HG02852 (cell line): ENCODE results near the gene RHNO1.

Experiments used
- ATAC-seq: cut with Tn5 transposase; IDR thresholded peaks from one replicate; pipeline ENCODE4 v1.9.1; 2021; ENCODE audit warnings: mild to moderate bottlenecking, moderate library complexity; ENCODE audit not compliant: unreplicated experiment

Gene RHNO1

DNA sequence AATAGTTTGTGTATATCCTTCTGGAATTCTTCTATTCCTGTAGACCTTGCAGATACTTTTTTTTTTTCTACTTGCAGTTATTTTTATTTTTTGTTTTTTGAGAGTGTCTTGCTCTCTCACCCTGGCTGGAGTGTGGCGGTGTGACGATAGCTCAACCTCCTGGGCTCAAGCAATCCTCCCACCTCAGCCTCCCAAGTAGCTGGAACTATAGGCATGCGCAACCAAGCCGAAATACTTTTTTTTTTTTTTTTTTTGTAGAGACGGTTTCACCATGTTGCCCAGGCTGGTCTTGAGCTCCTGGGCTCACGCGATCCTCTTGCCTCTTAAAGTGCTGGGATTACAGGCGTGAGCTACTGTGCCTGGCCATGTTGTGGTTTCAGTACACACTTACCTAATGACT lies 23.6 kb downstream of the RHNO1 start:
- no peak for ATAC-seq

DNA sequence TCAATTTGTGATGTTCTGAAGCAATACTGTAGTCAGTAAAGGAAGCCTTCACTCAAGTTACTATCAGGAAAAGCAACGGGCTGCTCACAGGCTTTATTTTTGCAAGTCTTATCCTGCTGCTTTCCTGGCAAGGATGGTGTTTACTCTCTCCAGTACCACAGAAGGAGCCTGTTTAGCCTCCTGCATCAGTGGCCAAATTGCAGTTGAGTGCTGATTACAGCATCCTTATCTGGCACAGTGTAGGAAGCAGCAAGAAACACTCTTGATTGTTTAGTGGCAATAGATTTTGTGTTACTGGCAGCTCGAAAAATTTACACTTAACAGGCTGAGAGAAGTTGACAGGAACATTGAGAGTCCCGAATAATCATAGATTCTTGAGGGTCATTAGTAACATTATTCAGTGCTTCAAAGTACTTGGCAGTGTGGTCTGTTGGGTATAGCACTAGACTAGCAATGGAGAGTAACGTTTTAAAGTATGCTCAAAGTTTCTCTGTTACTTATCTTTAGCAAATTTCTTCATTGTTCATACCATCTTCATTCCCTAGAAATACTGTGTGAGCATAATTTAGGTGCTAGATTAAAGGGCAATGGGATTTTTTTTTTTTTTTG lies 25.4 kb downstream of the RHNO1 start:
- ATAC-seq = no peak

DNA sequence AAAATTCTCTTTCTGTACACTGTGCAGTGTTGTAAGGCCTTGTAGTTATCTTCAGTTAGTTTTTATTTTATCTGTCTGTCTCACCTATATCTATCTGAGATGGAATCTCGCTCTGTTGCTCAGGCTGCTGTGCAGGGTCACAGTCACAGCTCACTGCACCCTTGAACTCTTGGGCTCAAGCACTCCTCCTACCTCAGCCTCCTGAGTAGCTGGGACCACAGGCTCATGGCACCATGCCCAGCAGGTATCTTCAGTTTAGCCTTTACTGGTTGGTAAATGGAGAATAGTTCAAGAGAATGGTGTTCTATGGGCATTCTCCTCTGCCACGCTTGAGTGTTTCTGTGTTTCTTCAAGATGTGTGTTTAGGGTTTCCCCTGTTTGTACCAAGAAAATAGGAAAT lies 27.2 kb downstream of the RHNO1 start:
- no peak for ATAC-seq

GRCh38 chr12:2912216-2912575 lies 35.2 kb downstream of the RHNO1 start:
- no peak for ATAC-seq

DNA sequence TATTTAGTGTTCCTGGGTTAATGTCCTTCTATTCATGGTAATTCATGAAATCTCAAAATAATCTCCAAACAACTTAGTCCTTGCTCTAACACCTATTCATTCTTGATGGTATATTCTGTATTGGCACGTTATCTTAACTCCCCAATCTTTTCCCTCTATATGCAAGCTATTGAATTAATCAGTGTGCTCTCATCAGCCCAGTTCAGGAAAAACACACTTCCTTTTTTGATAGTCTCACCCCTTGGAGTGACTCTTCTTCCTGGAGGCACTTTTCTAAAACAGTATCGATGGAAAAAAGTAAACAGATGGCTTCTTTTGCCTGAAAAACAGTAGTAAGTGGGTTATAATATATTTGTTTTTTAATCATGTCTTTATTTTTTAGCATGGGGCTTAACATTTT lies 42.2 kb downstream of the RHNO1 start:
- no peak for ATAC-seq

GRCh38 chr12:2922329-2922728 lies 45.3 kb downstream of the RHNO1 start:
- ATAC-seq = no peak

GRCh38 chr12:2923057-2923456 lies 46.0 kb downstream of the RHNO1 start:
- no peak for ATAC-seq

GRCh38 chr12:2924019-2924418 lies 47.0 kb downstream of the RHNO1 start:
- no peak for ATAC-seq

DNA sequence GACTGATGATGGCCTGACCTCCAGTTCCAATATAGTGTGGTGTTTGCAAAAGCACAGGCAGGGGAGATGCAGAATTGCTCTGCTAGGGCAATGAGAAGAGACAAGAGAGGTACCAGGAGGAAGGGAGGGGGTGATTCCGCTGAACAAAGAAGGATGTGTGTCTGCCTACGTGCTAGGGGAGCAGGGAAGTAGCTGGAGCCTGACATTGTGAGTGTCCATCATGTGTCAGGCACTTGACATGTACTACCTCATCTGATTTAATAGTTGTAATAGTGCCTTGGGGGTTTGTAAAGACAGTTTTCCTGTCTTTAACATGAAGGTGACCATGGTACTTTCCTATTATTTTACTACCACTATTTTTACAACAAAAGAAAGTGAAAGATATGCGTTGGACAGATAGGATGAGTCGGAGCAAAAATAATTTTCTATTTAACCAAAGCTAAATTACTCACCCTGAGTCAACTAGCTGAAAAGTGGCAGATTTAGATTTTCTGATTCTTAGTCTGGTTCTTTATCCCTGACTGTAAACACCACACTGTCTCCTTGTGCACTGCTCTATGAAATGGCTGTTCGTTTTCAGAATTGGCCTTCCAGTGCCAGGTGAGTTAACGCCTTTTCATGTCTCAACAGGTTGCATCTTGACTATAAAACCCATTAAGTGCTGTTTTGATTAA lies 48.4 kb downstream of the RHNO1 start:
- ATAC-seq = no peak

GRCh38 chr12:2930865-2931264 lies 53.8 kb downstream of the RHNO1 start:
- ATAC-seq = no peak

- ATAC-seq = no peak
These were observed 56.6 kb downstream of the RHNO1 start for GRCh38 chr12:2933586-2933985.

- no peak for ATAC-seq
These were observed 57.3 kb downstream of the RHNO1 start for GRCh38 chr12:2934371-2934770.

GRCh38 chr12:2936301-2936700 lies 59.3 kb downstream of the RHNO1 start:
- ATAC-seq = no peak

DNA sequence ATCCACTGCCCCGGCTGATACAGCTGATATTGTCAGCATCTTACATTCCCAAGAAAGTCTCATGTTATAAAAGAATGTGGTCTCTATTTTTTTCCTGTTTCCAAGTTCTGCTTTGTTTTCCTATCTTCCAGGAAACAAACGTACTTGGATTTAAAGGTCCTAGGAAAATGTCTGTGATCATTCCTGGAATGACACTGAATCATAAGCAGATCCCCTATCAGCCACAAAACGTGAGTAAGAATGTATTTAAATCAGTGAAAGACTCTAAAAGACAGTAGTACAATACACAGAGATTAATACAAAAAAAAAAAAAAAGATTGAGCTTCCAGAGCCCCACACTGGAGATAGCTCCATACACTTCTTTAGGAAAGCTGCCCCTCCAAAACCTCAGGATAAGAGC lies 60.5 kb downstream of the RHNO1 start:
- no peak for ATAC-seq
